Spleen (tissue), 11 donors: Measurements from ENCODE around the gene CHST1. TPM values are rescaled to one million over a fixed set of nuclear protein-coding genes. Genes with fewer than 3 reads are reported as not detected.

Source experiments
- DNase-seq: peaks from one replicate; pipeline ENCODE4 v3.0.0-alpha.2; 2020
- H3K27ac ChIP-seq, 8 donors: fragments of 200-600 bp; sonication (generic) in 7 of 8; 1 replicate in 4 of 8; 2 replicates in 4 of 8; pipeline versions ENCODE4 v1.5.0 to v1.8.0; 2016 to 2021; ENCODE audit warnings: inconsistent platforms in 4 of 8, mild to moderate bottlenecking in 4 of 8, moderate library complexity in 1 of 8
- H3K27me3 ChIP-seq, 7 donors: fragments of 200-600 bp; sonication (generic) in 6 of 7; replicated peaks in 1 of 7; 1 replicate in 4 of 7; 2 replicates in 3 of 7; pipeline versions ENCODE4 v1.5.0 to v1.8.0; 2016 to 2021; ENCODE audit warnings: inconsistent platforms in 3 of 7, mild to moderate bottlenecking in 1 of 7
- H3K36me3 ChIP-seq, 6 donors: fragments of 200-600 bp; sonication (generic) in 5 of 6; 1 replicate in 4 of 6; 2 replicates in 2 of 6; pipeline versions ENCODE4 v1.5.0 to v1.8.0; 2016 to 2021; ENCODE audit warnings: inconsistent platforms in 2 of 6
- H3K4me1 ChIP-seq, 6 donors: fragments of 200-600 bp; sonication (generic) in 5 of 6; 1 replicate in 3 of 6; 2 replicates in 3 of 6; pipeline versions ENCODE4 v1.5.0 to v1.8.0; 2016 to 2021; ENCODE audit warnings: inconsistent platforms in 3 of 6
- H3K4me3 ChIP-seq, 8 donors: fragments of 200-600 bp; sonication (generic) in 7 of 8; 1 replicate in 4 of 8; 2 replicates in 4 of 8; pipeline versions ENCODE4 v1.5.0 to v1.8.0; 2016 to 2021; ENCODE audit warnings: inconsistent platforms in 4 of 8, mild to moderate bottlenecking in 4 of 8, moderate library complexity in 2 of 8
- H3K9me3 ChIP-seq, 8 donors: fragments of 200-600 bp; sonication (generic) in 7 of 8; 1 replicate in 4 of 8; 2 replicates in 4 of 8; pipeline versions ENCODE4 v1.5.0 to v1.8.0; 2016 to 2021; ENCODE audit warnings: inconsistent platforms in 4 of 8
- POLR2A ChIP-seq, 3 donors: fragments of 450-650 bp; IDR thresholded peaks; one replicate each; pipeline ENCODE4 v1.5.1; 2017; ENCODE audit warnings: antibody characterized with exemption in 3 of 3, mild to moderate bottlenecking in 1 of 3
- POLR2AphosphoS5 ChIP-seq, 3 donors: sonication (generic); formaldehyde crosslinking; IDR thresholded peaks; one replicate each; pipeline ENCODE4 v1.5.1; 2017; ENCODE audit warnings: antibody characterized with exemption in 3 of 3
- WGBS, 5 donors: extraction: QIAGEN DNeasy Blood & Tissue Kit in 3 of 5; methylation state at CpG; one replicate each; pipeline versions ENCODE4 v1.1.5 to v1.1.7; 2013 to 2018; 5-methylcytosine and 5-hydroxymethylcytosine counted together
- intact Hi-C: fragments of 100-400 bp; cut with DNase I; formaldehyde crosslinking; loops from one replicate; pipeline ENCODE4 v1.15.0; 2023; ENCODE audit warnings: low total_unique reads
- polyA plus RNA-seq, 3 donors: library from polyadenylated mRNA; stranded (reverse); fragments of 200-250 nt; gene quantifications; one replicate each; pipeline ENCODE4 v1.2.1, GENCODE V29; 2013
- total RNA-seq, 7 donors: library from RNA; depleted of rRNA in 3 of 7; stranded (reverse); fragments of >200 nt in 3 of 7; fragmentation: NEBNext Ultra II Directional in 4 of 7; extraction: Animal tissue kit (Norgen Biotek cat#: 25700) in 4 of 7; gene quantifications; one replicate each; pipeline versions ENCODE4 v1.1.0 to v1.2.1, GENCODE V29; 2016 to 2021
- TF ChIP-seq, protein P1 (sequence below), 11 experiments: fragments of 200-600 bp in 7 of 11; fragments of 450-650 bp in 4 of 11; sonication (generic) in 4 of 11; IDR thresholded peaks in 8 of 11; conservative IDR thresholded peaks in 3 of 11; 1 replicate in 7 of 11; 2 replicates in 4 of 11; pipeline versions ENCODE4 v1.4.0 to v1.8.0; 2016 to 2021; ENCODE audit warnings: antibody characterized with exemption in 11 of 11, inconsistent platforms in 4 of 11, mild to moderate bottlenecking in 1 of 11
- donor health status: healthy with polysubstance abuse.
- donor health status: DM: no; HTN: no; CAD: no; lungs with moderate emphysema.
- donor health status: DM: no; HTN: no; CAD: no.
- donor health status: Bipolar disorder and iron deficiency.
- donor health status: healthy.
- donor health status: DM: no; HTN: no; CAD: no.
- donor health status: DM: yes; HTN: yes; CAD: no.

CHST1 gene
- total and polyA plus RNA-seq, 10 donors: 1.1 to 18.9 (median 6.2) TPM

- Histone ChIP-seq H3K27me3 (peaks cover 0 to 45% (median 0%) of the 10 kb centered on the region in 7 donors), H3K36me3 (no peaks in the 10 kb centered on the region), H3K4me1 (peaks cover 0 to 11% (median 4%) of the 10 kb centered on the region in 6 donors), H3K27ac (no peak overlapping the region), H3K9me3 (no peaks in the 10 kb centered on the region), H3K4me3 (no peak overlapping the region)
- intact Hi-C loops: no loop called here
- DNase-seq: no peak
- TF ChIP-seq POLR2A (IDR thresholded peaks at IDR 0.05) (no peak), POLR2AphosphoS5 (IDR thresholded peaks at IDR 0.05) (no peak)
- TF ChIP-seq, protein P1, sequence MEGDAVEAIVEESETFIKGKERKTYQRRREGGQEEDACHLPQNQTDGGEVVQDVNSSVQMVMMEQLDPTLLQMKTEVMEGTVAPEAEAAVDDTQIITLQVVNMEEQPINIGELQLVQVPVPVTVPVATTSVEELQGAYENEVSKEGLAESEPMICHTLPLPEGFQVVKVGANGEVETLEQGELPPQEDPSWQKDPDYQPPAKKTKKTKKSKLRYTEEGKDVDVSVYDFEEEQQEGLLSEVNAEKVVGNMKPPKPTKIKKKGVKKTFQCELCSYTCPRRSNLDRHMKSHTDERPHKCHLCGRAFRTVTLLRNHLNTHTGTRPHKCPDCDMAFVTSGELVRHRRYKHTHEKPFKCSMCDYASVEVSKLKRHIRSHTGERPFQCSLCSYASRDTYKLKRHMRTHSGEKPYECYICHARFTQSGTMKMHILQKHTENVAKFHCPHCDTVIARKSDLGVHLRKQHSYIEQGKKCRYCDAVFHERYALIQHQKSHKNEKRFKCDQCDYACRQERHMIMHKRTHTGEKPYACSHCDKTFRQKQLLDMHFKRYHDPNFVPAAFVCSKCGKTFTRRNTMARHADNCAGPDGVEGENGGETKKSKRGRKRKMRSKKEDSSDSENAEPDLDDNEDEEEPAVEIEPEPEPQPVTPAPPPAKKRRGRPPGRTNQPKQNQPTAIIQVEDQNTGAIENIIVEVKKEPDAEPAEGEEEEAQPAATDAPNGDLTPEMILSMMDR (IDR thresholded peaks at IDR 0.05 in 8 of 11, conservative IDR thresholded peaks at IDR 0.05 in 3 of 11): no peak
- 47 to 77% (median 59%) methylated on average over 6 of the region's 6 CpGs for WGBS, 5 donors
Measured at GRCh38 chr11:45614196-45614828, 51.1 kb downstream of the CHST1 start.

GRCh38 chr11:45610627-45611026 is 54.8 kb downstream of the CHST1 start:
- no peak for DNase-seq
- WGBS, 5 donors: 11 to 43% (median 22%) methylated on average over 3 of the region's 3 CpGs

DNA sequence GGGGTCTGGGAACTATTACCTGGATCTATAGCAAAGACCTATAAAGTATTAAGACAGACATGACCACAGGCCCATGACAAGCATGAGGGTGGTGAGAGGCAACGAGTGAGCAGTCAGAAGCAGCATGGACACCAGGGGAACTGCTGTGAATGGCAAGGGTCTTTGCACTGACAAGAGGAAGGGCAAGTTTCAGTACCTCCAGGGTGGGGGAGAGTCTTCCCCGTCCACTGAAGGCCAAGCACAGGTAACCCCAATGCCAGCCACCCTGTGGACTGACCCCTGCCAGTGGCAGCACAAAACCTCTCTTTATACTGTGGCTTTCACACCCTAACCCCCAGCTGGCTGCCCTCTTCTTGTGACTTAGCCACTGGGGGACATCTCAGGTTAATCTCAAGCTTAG is 55.5 kb downstream of the CHST1 start:
- DNase-seq: no peak
- Histone ChIP-seq H3K27me3 (peaks cover 0 to 58% (median 5%) of the 10 kb centered on the region in 7 donors), H3K4me1 (peaks cover 0 to 17% (median 6%) of the 10 kb centered on the region in 6 donors), H3K4me3 (no peak overlapping the region), H3K9me3 (no peaks in the 10 kb centered on the region), H3K36me3 (no peaks in the 10 kb centered on the region), H3K27ac (peak overlapping the region in 1 of 8 donors; percentile 24)
- TF ChIP-seq, protein P1 (IDR thresholded peaks at IDR 0.05 in 8 of 11, conservative IDR thresholded peaks at IDR 0.05 in 3 of 11): no peak
- no peak for TF ChIP-seq POLR2AphosphoS5 (IDR thresholded peaks at IDR 0.05)
- no peak for TF ChIP-seq POLR2A (IDR thresholded peaks at IDR 0.05)
- intact Hi-C loops: no loop called here
- 27 to 38% (median 33%) methylated on average over 2 of the region's 2 CpGs for WGBS, 5 donors

More at GRCh38 chr11:45610627-45611026, 54.8 kb downstream of the CHST1 start:
- Histone ChIP-seq H3K4me3 (no peak overlapping the region), H3K36me3 (no peaks in the 10 kb centered on the region), H3K9me3 (no peaks in the 10 kb centered on the region), H3K4me1 (peaks cover 0 to 17% (median 6%) of the 10 kb centered on the region in 6 donors), H3K27ac (peak overlapping the region in 1 of 8 donors; percentile 24), H3K27me3 (peaks cover 0 to 56% (median 5%) of the 10 kb centered on the region in 7 donors)
- TF ChIP-seq, protein P1 (IDR thresholded peaks at IDR 0.05 in 8 of 11, conservative IDR thresholded peaks at IDR 0.05 in 3 of 11): no peak
- TF ChIP-seq POLR2AphosphoS5 (IDR thresholded peaks at IDR 0.05) (no peak), POLR2A (IDR thresholded peaks at IDR 0.05) (no peak)
- intact Hi-C loops: no loop called here

GRCh38 chr11:45609337-45609736 is 56.1 kb downstream of the CHST1 start:
- DNase-seq: no peak
- 77 to 97% (median 84%) methylated on average over 3 of the region's 3 CpGs for WGBS, 5 donors
- intact Hi-C loops: no loop called here

More at GRCh38 chr11:45609337-45609736, 56.1 kb downstream of the CHST1 start:
- H3K4me3 ChIP-seq: no peak overlapping the region
- peaks cover 0 to 17% (median 7%) of the 10 kb centered on the region in 6 donors for H3K4me1 ChIP-seq
- no peak overlapping the region for H3K27ac ChIP-seq
- no peaks in the 10 kb centered on the region for H3K36me3 ChIP-seq
- TF ChIP-seq POLR2A (IDR thresholded peaks at IDR 0.05): no peak
- TF ChIP-seq POLR2AphosphoS5 (IDR thresholded peaks at IDR 0.05): no peak
- TF ChIP-seq, protein P1 (IDR thresholded peaks at IDR 0.05 in 8 of 11, conservative IDR thresholded peaks at IDR 0.05 in 3 of 11): no peak
- H3K27me3 ChIP-seq: peaks cover 0 to 63% (median 5%) of the 10 kb centered on the region in 7 donors
- H3K9me3 ChIP-seq: no peaks in the 10 kb centered on the region
